GM20431 (cell line): ENCODE results near the gene TNKS1BP1.
"Not testable (repeated sequence)": the region's sequence is repeated elsewhere in the genome, so short reads cannot be mapped to it uniquely, and the experiment has no call there.

Source experiments
- in situ Hi-C: fragments of 300-500 bp; cut with MseI, MboI; formaldehyde crosslinking; loops from one replicate; pipeline ENCODE4 v1.15.0; 2020; ENCODE audit warnings: low sequenced_read_pairs; ENCODE audit not compliant: unreplicated experiment

The TNKS1BP1 gene, protein sequence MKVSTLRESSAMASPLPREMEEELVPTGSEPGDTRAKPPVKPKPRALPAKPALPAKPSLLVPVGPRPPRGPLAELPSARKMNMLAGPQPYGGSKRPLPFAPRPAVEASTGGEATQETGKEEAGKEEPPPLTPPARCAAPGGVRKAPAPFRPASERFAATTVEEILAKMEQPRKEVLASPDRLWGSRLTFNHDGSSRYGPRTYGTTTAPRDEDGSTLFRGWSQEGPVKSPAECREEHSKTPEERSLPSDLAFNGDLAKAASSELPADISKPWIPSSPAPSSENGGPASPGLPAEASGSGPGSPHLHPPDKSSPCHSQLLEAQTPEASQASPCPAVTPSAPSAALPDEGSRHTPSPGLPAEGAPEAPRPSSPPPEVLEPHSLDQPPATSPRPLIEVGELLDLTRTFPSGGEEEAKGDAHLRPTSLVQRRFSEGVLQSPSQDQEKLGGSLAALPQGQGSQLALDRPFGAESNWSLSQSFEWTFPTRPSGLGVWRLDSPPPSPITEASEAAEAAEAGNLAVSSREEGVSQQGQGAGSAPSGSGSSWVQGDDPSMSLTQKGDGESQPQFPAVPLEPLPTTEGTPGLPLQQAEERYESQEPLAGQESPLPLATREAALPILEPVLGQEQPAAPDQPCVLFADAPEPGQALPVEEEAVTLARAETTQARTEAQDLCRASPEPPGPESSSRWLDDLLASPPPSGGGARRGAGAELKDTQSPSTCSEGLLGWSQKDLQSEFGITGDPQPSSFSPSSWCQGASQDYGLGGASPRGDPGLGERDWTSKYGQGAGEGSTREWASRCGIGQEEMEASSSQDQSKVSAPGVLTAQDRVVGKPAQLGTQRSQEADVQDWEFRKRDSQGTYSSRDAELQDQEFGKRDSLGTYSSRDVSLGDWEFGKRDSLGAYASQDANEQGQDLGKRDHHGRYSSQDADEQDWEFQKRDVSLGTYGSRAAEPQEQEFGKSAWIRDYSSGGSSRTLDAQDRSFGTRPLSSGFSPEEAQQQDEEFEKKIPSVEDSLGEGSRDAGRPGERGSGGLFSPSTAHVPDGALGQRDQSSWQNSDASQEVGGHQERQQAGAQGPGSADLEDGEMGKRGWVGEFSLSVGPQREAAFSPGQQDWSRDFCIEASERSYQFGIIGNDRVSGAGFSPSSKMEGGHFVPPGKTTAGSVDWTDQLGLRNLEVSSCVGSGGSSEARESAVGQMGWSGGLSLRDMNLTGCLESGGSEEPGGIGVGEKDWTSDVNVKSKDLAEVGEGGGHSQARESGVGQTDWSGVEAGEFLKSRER (N-terminal part only)

DNA sequence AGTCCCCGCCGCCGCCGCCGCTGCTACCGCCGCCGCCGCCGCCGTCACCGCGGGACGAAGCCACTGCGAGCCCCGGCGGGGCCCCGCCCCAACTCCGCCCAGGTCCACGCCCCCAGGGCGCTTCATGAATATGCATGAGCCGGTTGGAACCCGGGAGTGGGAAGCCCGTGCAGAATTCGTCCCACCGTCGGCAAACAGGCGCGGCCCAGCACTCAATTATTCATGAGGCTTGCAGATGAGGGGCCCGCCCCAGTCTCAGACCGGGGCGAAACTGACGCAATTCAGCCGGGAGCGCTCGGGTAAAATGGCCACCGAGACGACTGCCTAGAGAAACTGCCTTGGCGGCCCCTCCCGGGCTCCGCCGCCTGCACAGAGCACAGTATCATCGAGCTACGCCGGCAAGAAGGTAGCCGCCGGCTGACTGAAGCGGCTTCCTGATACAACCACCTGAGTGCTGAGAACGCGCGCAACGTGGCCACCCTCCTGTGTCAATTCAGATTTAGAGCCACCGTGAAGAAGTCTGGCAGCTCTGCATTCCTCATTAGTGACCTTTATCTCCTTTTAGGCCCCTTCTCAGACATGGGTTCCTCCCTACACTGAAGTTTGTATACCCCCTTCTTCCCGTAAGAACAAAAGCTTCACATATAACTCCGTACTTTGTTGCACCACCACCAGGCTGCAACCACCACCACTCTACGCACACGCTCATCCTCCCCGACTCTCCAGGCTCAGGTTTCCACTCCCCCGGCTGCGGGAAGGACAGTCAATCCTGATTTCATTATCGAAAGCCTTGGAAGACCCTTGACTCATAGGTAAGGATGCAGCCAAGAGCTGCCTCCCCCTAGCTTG is at the start of gene TNKS1BP1:
Gene TNKS1BP1, minus strand, starts transcription at position 67 of the 849 bp plus-strand sequence. CDS start 3,067 bp downstream, outside the sequence.
- in situ Hi-C loops = loop anchor here (25.0 kb wide), 1 partner anchor 337 kb away; the partner anchor contains the start of genes CLP1 and ZDHHC5

DNA sequence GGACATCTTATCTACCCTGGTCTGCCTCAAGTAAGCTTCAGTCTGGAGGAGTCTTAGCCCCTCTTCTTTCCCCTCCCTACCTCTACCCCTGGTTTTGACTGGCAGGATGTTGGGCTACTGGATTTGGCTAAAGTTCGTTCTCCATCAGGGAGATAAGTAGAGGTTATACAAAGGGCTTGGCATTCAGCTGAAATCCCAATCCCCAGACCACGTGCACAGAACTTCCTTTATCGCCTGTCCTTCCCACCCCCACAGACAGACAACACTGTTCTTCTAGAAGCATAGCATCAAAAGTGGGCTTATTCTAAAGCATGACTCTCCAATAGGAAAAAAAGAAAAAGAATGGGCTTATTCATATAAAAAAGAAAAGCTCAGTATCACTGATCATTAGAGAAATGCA is 48.4 kb upstream of the TNKS1BP1 start:
- in situ Hi-C loops = no loop called here

DNA sequence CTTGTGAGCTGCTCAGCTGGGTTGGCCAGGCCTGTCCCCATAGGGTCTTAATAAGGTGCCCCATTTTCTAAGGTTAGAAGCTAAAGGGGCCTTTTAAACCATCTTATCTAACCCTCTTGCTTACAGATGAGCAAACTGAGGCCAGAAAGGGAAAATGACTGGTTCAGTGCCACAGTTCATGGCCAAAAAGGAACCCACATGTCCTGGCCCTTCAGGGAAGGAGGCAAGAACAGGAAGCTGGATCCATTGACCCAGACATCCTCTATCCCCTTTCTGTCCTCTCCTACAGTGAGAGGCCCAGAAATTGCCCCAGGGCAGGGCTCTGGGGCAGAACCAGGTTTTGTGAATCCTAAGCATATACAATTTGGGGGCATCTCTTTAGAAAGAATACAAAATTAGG is 46.2 kb upstream of the TNKS1BP1 start:
- in situ Hi-C loops = no loop called here

DNA sequence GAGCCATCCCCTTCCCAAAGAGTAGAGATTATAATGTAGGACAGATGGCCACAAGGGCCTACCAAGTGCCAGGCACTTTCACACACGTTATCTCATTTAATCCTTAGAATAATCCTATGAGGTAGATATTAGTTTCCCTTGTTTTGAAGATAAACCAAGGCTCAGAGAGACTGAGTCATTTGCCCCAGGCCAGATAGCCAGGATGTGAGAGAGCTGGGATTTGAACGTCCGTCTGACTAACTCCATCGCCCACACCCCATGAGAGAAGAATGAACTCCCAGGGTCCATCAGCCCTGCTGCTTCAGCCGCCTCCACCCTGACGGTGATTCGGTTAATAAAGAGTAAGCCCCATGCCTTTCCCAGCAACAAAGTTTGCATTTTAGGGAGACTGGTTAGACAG is 45.5 kb upstream of the TNKS1BP1 start:
- in situ Hi-C loops = no loop called here

DNA sequence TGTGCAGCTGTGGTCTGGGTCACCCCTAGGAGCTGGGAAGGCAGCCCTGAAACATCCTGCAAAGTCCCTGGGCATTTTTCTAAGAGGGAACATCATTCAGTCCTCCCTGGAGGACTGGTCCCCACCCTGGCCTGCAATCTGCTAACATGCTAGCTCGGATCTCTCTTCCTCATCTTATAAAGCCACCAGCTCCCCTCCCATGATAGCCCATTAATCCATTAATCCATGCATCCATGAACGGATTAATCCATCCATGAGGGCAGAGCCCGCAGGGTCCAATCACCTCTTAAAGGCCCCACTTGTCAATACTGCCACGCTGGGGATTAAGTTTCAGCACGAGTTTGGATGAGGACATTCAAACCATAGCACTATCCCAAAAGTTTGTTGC is 44.1 kb upstream of the TNKS1BP1 start:
- in situ Hi-C loops = no loop called here

DNA sequence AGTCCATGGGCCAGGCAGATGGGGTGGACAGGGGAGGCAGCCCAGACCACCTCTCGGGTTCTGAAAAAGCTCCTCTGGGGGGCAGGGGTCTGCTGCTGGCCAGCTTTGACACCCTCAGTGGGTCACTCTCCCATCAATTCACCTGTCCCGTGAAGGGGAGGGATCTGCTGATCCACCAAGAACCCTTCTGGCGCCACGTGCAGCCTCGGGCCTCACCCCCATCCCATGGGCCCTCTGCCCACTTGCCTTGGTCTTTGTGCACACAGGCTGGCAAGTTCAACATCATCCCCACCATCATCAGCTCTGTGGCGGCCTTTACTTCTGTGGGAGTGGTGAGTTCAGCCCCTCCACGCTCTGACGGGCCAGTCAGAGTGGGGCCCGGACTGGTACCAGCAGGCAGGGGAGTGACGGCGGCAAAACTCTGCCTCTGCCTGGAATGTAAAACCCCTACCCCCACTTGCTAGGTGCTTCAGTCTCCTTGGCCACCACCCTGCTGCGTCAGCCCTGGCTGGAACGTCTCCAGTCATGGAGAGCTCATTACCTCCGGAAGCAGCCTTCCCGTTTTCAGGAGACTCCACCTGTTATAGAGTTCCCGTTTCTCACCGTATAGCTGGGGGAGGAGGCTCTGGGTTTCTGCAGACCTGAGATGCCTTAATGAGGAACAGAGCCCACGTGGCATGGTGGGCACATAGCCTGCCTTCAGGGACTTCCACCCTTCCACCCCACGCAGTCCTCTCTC is 43.5 kb upstream of the TNKS1BP1 start:
- in situ Hi-C loops = no loop called here

DNA sequence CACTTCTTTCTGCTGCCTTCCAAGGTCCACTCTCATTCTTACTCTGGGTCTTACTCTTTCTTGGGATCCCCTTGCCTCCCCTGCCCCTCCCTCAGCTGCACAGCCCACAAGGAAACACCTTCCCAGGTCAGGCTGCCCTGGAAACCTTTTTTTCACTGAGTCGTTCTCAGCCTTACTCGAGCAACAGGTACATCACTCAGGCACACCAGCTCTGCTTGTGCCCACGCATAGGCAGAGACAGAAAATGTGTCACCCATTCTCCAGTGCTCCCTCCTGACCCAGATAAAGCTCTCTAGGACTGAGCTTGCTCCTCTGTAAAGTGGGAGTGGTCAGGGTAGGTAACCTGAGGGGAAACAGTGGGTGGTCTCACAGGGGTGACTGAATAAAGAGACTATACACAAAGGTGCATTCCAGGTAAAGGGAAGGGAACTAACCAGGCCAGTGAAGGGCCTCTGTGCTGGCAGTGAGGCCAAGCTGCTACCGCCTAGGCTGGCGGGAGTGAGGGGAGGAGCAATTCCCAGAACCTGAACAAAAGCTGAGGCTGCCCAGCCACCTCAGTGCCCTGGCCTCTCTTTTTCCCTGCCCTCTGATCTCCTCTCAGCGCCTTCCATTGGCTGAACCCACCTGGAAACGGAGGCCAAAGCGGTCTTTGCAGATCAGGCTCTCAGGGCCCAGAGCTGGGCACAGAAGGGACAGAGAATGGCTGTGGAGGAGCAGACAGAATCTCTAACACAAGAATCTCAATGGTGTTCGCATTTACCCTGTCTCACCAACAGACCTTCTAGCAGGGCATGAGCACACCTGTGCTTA is 40.3 kb upstream of the TNKS1BP1 start:
- in situ Hi-C loops = no loop called here

DNA sequence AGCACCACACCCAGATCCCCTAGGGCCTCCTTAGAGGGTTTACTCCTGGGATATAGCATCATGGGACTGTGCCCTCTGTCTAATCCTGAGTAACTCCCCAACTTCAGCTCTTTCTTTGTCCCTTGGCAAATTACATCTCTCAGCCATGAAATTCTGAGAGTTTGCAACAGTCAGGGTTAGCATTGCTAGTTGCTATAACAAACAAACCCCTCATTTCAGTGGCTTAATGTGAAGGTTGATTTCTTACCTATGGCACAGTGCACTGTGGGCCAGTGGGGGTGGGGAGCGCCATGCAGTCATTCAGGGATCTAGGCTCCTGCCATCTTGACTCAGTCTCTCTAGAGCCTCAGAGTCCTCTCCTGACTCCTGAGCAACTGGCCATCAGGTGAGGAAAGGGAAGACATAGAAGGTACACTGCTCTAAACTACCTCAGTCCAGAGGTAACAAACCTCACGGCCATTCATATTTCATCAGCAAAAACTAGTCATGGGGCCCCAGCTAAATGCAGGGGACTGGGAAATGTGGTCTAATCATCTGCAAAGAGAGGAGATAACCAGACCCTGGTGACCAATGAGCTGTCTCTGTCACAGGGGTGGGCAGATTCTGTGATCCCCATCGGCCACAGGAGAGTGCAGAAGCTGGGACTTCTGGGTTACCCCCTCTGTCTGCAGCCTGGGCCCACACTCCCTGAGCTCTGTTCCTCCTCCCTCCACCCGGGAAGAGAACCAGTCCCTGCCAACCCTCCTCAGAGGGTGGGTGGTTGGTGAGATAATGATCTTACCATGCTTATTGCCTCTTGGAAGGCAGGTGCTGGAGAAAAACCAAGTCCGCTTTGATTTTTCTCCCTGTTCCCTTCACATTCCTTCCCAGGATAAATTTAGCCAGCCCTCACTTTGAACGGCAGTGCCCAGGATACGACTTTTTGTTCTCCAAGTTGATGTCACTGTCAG is 38.7 kb upstream of the TNKS1BP1 start:
- in situ Hi-C loops = no loop called here

DNA sequence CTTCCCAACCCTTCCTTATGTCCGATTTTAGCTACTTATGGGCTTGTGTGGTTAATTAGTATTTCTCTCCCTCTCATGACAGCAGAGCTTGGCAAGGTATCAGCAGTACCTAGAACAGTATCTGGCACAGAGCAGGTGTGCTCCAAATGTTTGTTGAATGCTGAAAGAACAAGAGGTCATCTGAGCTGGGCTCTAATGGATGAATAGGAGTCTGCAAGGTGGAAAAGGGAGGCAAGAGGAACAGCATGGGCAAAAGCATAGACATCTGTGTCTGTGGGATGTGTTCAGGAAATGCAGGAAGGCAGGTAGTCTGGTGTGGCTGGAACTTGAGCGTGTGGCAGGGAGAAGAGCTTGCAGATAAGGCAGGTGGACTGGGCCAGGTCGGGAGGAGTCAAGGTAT is 37.2 kb upstream of the TNKS1BP1 start:
- in situ Hi-C loops = no loop called here

DNA sequence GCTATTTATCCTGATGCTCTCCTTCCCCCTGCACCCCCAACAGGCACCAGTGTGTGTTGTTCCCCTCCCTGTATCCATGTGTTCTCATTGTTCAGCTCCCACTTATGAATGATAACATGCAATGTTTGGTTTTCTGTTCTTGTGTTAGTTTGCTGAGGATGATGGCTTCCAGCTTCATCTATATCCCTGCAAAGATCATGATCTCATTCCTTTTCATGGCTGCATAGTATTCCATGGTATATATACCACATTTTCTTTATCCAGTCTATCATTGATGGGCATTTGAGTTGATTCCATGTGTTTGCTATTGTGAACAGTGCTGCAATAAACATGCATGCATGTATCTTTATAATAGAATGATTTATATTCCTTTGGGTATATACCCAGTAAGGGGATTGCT is 36.7 kb upstream of the TNKS1BP1 start:
- in situ Hi-C loops = not testable (repeated sequence)

DNA sequence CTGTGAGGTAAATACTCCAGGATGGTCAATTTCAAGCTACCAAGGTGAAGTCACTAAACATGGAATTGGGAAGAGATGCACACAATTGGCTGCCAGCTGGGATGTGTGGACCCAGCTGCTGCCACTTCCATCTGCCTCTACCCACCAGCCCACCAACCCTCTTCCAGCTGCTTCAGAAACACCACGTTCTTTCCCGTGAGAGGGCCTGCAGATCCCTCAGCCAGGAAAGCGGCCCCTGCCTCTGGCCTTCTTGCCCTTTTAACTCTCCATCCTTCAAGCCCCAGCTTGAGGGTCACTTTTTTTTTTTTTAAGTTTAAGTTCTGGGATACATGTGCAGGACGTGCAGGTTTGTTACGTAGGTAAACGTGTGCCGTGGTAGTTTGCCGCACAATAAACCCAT is 36.2 kb upstream of the TNKS1BP1 start:
- in situ Hi-C loops = no loop called here

DNA sequence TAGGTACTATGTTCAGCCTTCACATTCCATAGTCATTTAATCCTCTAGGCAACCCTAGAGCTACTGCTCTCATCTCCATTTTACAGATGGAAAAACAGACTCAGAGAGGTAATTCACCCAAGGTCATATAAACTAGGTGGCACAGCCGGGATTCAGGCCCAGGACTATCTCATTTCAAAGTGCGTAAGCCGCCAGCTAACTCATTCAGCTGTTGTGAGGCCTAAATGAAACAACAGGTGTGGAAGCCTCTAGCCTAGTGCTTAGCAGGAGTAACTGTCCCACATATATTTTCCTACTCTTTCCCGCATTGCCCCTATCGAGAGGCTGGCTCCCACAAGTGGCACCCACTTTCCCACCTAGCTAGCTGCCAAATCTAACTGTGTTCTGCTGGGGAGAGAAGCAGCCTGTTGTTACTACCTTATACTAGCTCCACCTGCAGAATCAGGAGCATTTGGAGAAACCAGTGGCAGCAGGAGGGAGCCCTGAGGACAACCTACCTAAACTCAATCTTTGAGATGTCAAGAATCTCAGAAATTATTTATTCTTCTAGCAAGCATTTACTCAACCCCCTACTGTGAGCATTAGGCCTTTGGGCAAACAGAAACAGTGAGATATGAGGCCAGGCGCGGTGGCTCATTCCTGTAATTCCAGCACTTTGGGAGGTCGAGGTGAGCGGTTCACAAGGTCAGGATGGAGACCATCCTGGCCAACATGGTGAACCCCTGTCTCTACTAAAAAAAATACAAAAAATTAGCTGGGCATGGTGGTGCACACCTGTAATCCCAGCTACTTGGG is 35.3 kb upstream of the TNKS1BP1 start:
- in situ Hi-C loops = no loop called here

DNA sequence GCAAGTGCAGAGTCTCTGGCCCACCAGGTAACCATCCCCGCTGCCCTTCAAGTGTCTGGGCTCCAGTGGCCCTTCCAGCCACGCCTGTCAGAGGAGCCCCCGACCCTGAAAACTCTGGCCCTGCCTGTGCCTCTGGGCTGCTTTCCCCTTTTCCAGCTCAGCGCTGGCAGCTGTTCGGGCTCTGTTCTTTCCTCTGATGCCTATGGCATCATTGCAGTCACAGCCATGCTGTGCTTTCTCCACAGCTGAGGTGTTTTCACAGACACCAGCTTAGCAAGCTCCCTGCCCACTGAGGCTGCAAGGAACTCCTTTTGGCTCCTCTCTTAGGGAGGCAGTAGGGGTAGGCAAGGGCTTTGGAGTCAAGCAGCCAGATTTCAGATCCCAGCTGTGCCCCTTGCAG is 34.6 kb upstream of the TNKS1BP1 start:
- in situ Hi-C loops = no loop called here

DNA sequence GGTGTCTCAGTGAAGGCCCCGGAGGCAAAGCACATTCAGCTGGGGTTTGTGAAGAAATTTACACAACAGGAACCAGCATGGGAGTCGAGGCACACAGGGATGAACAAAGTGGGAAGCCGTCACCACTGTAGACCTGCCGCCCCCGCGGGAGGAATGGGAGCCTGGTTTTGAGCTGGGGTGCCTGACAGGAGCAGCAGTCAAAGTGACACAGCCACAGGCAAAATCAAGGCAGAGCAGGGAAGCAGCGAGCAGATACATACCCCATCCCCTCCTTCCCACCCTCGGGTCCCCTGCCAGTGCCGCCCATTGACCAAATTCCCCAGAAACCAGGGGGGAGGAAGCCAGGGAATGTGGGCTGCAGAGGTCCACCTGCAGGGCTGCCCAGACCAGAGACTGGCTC is 34.2 kb upstream of the TNKS1BP1 start:
- in situ Hi-C loops = no loop called here

DNA sequence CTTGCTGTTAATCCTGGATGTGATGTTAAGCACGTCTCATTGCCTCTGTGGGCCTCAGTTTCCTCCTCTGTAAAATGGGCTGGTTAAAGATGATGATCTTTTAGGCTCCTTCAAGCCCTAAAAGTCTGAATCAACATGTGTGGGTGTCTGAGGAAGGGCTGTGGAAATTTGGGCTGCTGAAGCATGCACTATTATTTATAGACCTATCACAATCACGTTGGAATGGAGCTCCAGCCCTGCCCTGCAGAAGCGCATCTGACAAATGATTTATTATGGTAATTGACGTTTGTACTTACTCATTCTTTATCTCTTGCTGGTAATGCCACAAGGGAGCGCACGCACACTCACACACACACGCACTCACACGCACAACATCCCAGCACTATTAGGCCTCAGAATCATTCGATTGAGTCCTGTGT is 33.8 kb upstream of the TNKS1BP1 start:
- in situ Hi-C loops = no loop called here

DNA sequence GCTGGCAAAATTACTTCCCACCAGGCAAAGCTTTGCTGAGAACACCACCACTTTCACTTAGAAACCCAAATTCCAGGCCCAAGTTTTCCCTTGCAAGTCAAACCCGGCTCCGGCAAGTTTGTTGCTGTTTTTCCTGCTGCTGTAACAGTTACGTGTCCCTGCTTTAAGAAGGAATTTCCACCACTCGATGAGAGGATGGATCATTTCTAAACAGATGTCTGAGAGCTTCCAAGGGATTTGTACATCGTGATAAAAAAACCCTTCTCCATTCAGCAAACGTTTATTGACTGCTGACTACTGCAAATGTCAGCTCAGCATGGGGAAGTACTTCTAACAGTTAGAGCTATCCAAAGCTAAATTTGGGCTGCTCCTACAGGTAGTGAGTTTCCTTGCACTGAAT is 33.1 kb upstream of the TNKS1BP1 start:
- in situ Hi-C loops = no loop called here
